ENCODE data around the gene NAGS. TPM values are rescaled to one million over a fixed set of nuclear protein-coding genes. Genes with fewer than 3 reads are reported as not detected.

Gene NAGS
- total RNA-seq, 1 donor from 2014 or later: 25.3 TPM

DNA sequence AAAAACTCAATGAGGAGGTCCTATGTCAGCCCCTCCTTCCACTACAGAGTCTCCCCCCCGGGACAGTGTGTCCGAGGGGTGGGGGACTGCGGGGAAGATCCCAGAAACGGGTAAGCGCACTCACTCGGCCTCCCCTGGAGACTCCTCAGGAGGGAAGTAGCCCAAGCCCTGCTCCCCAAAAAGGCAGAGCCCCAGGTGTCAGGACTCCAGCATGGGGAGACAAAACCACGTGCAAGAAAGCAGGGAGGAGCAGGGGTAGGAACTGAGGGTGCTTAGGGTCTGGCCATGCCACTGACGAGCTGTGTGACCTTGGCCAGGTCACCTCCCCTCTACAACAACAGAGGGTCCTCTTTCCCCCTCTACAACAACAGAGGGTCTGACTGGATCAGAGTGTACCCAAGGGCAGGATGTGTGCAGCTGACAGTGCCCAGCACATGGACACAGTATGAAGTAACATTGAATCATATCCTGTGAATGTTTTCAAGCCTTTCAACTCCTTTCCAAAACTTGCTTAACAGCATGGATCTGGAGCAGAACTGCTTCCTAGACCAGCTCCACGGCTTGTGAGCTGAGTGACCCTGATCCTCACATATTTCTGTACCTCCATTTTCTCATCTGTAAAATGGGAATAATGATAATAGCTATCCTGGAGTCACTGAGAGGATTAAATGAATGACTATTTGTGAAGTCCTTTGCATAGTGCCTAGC is 2.1 kb upstream of the NAGS start:
- Histone ChIP-seq H3K36me3 (ENCODE audit: control insufficient read depth, insufficient read depth, low read length) (no peaks in the 10 kb centered on the region), H3K27me3 (ENCODE audit: control insufficient read depth, insufficient read depth, low read length) (no peaks in the 10 kb centered on the region), H3K4me3 (ENCODE audit: low read depth, low read length) (no peak overlapping the region)
- peak; percentile 90 for DNase-seq (ENCODE audit: low read depth)
- TF ChIP-seq, protein P1, sequence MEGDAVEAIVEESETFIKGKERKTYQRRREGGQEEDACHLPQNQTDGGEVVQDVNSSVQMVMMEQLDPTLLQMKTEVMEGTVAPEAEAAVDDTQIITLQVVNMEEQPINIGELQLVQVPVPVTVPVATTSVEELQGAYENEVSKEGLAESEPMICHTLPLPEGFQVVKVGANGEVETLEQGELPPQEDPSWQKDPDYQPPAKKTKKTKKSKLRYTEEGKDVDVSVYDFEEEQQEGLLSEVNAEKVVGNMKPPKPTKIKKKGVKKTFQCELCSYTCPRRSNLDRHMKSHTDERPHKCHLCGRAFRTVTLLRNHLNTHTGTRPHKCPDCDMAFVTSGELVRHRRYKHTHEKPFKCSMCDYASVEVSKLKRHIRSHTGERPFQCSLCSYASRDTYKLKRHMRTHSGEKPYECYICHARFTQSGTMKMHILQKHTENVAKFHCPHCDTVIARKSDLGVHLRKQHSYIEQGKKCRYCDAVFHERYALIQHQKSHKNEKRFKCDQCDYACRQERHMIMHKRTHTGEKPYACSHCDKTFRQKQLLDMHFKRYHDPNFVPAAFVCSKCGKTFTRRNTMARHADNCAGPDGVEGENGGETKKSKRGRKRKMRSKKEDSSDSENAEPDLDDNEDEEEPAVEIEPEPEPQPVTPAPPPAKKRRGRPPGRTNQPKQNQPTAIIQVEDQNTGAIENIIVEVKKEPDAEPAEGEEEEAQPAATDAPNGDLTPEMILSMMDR (IDR thresholded peaks at IDR 0.05; ENCODE audit: insufficient read depth, low read length, severe bottlenecking): no peak
- FAIRE-seq: peak; percentile 66

DNA sequence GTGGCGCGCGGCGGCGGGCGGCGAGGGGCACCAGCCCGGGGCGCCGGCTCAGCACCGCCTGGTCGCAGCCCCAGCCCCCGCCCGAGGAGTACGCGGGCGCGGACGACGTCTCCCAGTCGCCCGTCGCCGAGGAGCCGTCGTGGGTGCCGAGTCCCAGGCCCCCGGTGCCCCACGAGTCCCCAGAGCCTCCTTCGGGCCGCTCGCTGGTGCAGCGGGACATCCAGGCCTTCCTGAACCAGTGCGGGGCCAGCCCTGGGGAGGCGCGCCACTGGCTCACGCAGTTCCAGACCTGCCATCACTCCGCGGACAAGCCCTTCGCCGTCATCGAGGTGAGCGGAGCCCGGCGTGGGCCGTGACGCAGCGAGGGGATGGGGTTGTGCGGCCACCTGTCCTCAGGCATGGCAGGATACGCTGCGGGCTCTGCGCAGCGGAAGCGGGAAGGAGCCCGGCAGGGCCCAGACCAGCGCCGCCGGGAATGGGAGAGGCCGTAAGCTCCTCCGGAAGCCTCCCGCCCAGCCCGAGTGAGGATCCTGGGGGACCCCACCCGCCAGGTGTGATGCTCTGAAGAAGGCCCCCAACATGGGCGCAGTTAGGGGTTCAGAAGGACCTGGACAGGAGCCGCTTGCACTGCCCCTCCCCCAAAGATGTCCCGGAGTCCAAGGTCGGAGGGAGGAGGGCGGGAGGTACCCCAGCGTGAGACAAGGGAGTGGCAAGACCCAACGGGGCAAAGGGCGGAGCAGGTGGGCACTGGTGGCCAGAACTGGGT is 522 bp downstream of the NAGS start:
- Histone ChIP-seq H3K27me3 (ENCODE audit: control insufficient read depth, insufficient read depth, low read length) (no peaks in the 10 kb centered on the region), H3K4me3 (ENCODE audit: low read depth, low read length) (peak overlapping the region; percentile 70), H3K36me3 (ENCODE audit: control insufficient read depth, insufficient read depth, low read length) (peaks cover 18% of the 10 kb centered on the region)
- peak; percentile 50 for DNase-seq (ENCODE audit: low read depth)
- TF ChIP-seq, protein P1 (IDR thresholded peaks at IDR 0.05; ENCODE audit: insufficient read depth, low read length, severe bottlenecking): no peak
- FAIRE-seq: no peak

DNA sequence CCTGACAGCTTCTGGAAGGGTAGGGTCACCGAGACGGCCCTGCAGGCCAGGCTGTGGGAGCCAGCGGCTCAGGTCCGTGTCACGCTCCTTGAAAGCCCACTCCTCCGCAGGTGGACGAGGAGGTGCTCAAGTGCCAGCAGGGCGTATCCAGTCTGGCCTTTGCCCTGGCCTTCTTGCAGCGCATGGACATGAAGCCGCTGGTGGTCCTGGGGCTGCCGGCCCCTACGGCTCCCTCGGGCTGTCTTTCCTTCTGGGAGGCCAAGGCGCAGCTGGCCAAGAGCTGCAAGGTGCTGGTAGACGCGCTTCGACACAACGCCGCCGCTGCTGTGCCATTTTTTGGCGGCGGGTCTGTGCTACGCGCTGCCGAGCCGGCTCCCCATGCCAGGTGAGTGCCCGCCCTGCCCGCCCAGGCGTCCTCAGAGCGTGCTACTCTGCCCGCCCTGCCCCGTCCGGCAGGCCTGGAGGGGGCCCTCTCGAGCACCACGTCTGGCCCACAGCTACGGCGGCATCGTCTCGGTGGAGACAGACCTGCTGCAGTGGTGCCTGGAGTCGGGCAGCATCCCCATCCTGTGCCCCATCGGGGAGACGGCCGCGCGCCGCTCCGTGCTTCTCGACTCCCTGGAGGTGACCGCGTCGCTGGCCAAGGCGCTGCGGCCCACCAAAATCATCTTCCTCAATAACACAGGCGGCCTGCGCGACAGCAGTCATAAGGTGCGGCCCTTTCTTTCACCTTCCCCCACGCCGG is 1.3 kb downstream of the NAGS start:
- Histone ChIP-seq H3K27me3 (ENCODE audit: control insufficient read depth, insufficient read depth, low read length) (no peaks in the 10 kb centered on the region), H3K4me3 (ENCODE audit: low read depth, low read length) (peak overlapping the region; percentile 70), H3K36me3 (ENCODE audit: control insufficient read depth, insufficient read depth, low read length) (peaks cover 18% of the 10 kb centered on the region)
- TF ChIP-seq, protein P1 (IDR thresholded peaks at IDR 0.05; ENCODE audit: insufficient read depth, low read length, severe bottlenecking): peak; percentile 59
- DNase-seq (ENCODE audit: low read depth): peak; percentile 54
- no peak for FAIRE-seq

DNA sequence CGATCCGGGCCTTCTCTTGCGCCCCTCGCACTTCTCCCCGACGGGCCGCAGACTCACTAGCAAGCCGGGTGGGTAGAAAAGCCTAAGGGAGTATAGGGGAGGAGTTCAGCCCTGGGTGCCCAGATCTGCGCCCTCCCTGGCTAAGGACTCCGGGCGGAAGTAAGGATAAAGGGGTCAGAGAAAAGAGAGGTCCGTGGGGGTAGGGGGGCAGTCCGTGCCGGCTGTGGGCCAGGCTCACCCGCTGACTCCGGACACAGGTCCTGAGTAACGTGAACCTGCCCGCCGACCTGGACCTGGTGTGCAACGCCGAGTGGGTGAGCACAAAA is 1.8 kb downstream of the NAGS start:
- DNase-seq (ENCODE audit: low read depth): no peak

DNA sequence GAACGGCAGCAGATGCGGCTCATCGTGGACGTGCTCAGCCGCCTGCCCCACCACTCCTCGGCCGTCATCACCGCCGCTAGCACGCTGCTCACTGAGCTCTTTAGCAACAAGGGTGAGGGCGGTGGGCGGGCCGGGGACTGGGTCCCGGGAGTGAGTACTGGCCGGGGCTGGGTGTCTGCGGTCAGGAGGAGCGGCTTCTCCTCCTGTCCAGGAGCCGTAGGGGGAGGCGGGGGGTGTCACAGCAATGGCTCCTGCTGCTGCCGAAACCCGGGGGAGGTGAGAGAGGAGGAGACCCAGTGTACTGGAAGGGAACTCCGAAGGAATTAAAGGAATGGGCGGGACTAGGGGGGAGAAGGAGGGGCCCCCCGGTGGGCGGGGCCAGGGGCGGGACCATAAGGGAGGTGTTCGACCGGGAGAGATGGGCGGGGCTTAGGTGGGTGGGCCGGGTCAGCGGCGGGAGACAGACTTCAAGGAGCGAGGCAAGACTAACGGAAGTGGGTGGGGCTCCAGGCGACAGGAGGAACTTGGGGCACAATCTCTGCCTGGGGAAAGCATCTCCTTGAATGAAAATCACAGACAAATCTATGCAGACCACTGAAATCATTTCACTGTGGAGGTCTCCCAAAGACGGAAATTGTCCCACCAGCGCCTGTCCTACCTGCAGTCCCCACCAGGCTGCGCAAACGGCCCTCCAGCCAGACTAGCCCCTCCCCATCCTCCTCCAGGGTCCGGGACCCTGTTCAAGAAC is 2.4 kb downstream of the NAGS start:
- H3K36me3 ChIP-seq (ENCODE audit: control insufficient read depth, insufficient read depth, low read length): peaks cover 18% of the 10 kb centered on the region
- no peaks in the 10 kb centered on the region for H3K27me3 ChIP-seq (ENCODE audit: control insufficient read depth, insufficient read depth, low read length)
- TF ChIP-seq, protein P1 (IDR thresholded peaks at IDR 0.05; ENCODE audit: insufficient read depth, low read length, severe bottlenecking): peak; percentile 60
- DNase-seq (ENCODE audit: low read depth) (peak; percentile 93), FAIRE-seq (no peak)
- peak overlapping the region; percentile 70 for H3K4me3 ChIP-seq (ENCODE audit: low read depth, low read length)

More for the DNA sequence above, 1.8 kb downstream of the NAGS start:
- Histone ChIP-seq H3K36me3 (ENCODE audit: control insufficient read depth, insufficient read depth, low read length) (peaks cover 18% of the 10 kb centered on the region), H3K4me3 (ENCODE audit: low read depth, low read length) (peak overlapping the region; percentile 70), H3K27me3 (ENCODE audit: control insufficient read depth, insufficient read depth, low read length) (no peaks in the 10 kb centered on the region)
- FAIRE-seq: no peak
- TF ChIP-seq, protein P1 (IDR thresholded peaks at IDR 0.05; ENCODE audit: insufficient read depth, low read length, severe bottlenecking): no peak
